Astrocyte of the hippocampus (primary cell): ENCODE data around the gene PEMT.
"Not testable (repeated sequence)": the region's sequence is repeated elsewhere in the genome, so short reads cannot be mapped to it uniquely, and the experiment has no call there.

Source experiments
- DNase-seq: peaks from one replicate; pipeline ENCODE4 v3.0.0; 2011; ENCODE audit warnings: low read depth, low spot score

The PEMT gene

DNA sequence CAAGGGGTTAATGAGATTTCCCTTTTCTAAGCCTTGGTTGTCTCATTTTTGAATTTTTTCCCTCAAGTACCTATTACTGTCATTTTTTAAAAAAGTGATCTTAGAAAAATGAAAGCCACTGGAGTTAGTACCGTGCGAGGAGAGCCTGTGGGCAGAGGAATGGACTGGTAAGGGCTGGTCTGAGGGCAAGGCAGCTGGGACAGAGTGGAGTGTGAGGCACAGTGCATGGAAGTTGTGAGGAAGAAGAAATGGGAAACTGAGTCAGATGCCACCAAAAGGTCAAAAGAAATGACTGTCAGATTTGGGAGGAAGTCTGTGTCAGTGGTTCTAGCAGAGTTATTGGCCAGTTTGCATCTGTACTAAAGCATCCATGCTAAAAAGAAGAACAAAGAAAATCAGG is 103.5 kb downstream of the PEMT start:
- no peak for DNase-seq

DNA sequence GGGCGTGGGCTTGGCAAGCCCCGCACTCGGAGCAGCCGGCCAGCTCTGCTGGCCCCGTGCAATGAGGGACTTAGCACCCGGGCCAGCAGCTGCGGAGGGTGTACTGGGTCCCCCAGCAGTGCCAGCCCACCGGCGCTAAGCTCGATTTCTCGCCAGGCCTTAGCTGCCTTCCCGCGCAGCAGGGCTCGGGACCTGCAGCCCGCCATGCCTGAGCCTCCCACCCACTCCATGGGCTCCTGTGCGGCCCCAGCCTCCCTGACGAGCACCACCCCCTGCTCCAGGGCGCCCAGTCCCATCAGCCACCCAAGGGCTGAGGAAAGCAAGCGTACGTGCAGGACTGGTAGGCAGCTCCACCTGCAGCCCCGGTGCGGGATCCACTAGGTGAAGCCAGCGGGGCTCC is 105.1 kb downstream of the PEMT start:
- DNase-seq: not testable (repeated sequence)

DNA sequence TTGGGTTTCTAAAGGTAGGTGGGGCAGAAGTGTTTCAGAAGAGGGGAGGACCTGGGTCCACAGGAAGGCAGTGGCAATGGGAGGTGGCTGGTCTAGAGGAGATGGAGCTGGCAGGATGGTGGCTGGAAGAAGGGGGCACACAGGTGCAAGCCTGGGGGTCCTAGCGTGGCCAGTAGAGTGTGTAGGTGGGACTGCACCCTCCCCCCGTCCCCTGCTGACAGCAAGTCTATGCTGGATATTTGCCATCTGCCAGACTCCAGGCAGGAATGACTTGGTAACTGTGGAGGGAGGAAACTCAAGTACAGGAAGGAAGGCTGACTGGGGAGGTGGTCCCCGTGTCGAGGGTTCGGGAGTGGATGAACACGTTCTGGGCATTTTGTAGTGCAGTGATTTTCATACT is 106.1 kb downstream of the PEMT start:
- DNase-seq: no peak

DNA sequence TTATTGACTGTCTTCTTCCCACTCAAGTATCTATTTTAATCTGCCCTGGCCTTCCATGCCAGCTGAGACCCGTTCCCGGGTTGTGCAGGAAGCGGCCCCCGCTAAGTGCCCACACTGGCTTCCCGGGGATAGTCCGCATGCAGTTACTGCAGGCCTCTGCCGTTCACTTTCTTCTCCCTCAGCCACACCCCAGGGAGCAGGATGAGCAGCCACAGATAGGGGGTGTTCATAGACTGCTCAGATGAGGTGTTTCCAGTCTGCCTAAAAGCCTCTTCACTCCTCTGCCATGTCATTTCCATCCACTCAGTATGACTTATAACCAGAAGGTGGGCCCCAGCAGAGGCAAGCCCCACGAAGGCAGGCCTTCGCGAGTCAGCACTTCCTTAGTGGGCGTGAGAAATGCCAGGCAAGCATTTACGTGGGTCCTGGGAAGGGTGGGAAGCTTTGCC is 107.0 kb downstream of the PEMT start:
- no peak for DNase-seq

DNA sequence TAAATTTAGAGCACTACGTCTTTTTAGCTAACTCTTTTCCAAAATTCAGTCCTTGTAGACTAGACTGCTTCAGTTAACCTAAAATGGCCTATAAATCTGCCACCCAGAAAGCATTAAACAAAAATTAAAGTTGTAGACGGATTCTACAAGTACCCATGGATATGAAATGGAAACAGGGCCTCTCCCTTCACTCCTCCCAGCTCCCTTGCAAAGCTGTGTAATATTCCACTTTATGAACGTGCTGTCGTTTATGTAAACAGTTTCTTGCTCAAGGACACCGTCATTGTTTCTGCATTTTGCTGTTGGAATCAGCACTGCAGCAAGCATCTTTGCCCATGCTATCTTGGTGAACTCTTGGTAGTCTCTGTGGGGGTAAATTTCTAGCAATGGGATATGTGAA is 109.6 kb downstream of the PEMT start:
- no peak for DNase-seq

DNA sequence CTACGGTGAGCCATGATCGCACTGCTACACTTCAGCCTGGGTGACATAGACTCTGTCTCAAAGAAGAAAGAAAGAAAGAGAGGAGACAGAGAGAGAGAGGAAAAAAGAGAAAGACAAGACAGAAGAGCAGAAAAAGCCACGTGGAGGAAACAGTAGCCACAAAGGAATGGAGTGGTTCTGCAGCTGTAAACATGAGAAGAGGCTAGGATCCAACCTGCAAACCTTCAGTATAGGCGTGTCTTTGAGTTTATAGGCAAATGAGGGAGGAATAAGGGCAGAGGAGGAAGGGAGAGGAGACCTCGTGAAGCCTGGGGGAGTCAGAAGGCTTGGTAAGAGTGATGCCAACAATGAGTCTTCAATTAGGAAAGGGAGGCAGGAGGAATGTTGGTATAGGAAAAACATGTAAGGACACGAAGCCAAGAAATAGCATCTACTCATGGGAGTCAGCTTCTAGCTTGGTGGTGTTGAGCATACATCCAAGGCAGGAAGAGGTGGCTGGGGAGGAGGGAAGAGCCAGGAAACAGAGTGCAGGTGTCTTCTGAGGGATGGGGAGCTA is 110.8 kb downstream of the PEMT start:
- no peak for DNase-seq

DNA sequence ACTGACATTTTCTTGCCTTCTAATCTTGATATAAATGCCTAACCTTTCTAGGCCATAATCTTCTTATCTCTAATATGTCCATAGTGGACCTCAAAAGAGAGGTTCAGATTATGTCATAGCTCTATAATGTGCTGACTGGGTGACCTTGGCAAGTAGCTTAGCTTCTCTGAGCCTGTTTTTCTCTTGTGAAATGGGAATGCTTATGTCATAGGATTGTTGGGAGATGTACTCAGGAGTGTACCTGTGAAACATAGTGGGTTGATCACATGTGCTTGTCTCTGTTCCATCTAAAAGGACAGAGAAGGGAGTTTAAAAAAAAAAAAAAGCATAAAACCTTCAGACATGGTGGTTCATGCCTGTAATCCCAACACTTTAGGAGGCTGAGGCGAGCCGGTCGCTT is 112.3 kb downstream of the PEMT start:
- DNase-seq: no peak

DNA sequence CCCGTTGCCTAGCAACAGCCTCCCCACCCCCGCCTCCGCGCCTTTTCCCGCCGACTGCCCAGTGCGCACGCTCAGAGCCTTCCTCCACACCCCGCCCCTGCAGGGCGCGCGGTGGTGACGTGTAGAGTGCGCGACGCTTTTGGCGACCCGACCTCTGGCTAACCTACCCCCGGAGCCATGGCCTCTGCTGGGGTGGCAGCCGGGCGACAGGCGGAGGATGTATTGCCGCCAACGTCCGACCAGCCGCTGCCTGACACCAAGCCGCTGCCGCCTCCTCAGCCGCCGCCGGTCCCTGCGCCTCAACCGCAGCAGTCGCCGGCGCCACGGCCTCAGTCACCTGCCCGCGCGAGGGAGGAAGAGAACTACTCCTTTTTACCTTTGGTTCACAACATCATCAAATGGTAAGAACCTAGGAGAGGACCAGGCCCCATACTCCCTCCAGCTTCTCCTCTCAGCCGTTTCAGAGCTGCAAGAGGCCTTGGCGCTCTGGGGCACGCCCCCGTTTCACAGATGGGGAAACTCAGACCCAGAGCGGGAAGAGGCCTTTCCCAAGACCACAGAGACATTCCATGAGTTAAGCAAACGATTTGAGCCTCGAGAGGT is 114.5 kb downstream of the PEMT start, which contains the start of gene MED9:
Gene MED9, plus strand, starts transcription at position 136 of the 603 bp plus-strand sequence. Its CDS starts 42 bp downstream, at position 178.
- DNase-seq: peak; percentile 97

DNA sequence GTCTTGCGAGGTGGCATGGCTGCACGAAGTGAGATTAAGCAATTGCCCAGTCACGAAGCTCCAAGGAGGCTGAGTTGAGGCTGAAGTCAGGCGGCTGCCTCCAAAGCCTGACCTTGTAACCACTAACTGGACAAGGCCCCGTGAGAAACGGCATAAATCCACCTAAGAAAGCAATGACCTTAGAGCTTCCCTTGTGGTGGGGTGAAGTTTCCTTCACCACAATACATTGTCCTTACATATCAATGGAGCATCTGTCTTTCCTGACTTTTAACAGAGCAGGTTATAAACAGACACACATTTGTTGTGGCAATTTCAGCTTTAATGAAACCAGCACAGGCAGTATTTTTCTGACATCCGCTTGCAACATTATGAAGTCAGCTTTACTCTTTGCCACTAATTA is 117.2 kb downstream of the PEMT start:
- DNase-seq: no peak

DNA sequence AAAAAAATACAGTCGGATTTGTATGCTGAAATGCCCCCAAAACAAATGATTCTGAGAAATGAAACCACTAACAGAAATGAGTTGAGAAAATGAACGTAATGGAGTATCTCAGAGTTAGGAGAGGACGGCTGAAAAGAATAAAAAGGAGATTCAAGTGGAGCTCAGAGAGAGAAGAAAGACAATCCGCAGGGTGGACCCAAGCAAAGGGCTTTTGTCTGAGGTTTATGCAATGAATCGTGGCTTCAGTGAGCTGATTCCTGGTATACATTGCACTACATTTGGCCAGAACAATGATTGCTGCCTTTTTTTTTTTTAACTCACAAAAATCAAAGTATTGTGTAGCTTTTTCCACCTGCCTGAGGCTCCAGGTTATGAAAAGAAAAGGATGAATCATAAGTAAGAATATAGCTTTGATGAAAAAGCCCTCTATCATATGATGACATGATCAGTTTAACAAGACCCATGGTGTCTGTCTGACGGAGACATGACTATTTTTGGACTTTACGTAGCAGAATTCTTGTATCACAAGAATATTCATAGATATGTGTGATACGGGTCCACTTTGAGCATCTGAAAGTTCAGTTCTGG is 119.1 kb downstream of the PEMT start:
- no peak for DNase-seq

DNA sequence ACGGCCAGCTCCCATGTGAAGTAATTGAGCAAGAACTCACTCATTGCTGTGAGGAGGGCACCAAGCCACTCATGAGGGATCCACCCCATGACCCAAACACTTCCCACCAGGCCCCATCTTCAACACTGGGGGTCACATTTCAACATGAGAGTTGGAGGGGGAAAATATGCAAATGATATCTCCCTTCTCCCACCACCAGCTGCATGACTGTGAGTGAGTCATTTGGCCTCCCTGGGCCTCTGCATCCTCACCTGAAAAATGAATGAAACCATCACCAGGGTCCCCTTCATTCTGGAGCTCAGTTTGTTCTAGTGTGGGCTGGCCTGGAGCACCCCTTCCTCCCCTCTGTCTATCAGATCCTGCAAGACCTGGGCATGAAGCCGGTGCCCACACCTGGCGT is 121.5 kb downstream of the PEMT start:
- no peak for DNase-seq

DNA sequence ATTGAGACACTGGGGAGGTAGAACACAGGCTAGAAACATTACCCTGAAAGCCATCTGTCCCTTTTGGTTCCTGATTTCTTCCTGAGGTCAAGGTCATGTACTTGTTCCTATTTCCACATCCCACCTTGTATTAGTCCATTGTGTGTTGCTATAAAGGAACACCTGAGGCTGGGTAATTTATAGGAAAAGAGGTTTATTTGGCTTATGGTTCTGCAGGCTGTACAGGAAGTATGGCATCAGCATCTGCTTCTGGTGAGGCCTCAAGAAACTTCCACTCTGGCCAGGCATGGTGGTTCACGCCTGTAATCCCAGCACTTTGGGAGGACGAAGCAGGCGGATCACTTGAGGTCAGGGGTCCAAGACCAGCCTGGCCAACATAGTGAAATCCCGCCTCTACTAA is 122.2 kb downstream of the PEMT start:
- DNase-seq: no peak

DNA sequence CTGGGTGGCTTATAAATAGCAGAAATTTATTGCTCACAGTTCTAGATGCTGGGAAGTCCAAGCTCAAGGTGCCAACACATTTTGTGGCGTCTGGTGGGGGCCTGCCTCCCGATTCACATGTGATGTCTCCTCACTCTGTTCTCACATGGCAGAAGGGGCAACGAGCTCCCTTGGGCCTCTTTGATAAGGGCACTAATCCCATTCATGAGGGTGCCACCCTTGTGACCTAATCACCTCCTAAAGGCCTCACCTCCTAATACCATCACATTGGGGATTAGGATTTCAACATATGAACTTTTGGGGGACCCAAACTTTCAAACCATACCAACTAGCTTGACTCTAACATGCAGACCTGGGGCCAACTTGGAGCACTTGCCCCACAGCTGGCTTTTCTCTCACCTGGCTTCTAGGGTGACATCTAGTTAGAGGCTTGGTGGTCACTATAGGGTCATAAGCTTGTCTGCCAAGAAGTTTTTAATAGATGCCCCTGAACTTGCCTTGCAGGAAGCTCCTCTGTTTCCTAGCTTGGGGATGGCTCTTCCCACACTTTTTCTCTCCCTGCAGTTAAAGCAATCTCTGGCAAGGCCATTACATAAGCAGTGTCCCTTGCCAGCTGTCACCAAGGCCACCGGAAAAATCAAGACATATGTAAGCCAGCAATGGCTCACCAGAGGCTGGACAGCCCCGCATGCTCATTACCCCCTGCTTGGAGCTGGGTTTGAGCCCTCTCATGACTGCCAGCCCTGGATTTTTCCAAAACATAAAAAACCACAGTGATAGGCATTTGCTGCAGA is 123.1 kb downstream of the PEMT start:
- no peak for DNase-seq

DNA sequence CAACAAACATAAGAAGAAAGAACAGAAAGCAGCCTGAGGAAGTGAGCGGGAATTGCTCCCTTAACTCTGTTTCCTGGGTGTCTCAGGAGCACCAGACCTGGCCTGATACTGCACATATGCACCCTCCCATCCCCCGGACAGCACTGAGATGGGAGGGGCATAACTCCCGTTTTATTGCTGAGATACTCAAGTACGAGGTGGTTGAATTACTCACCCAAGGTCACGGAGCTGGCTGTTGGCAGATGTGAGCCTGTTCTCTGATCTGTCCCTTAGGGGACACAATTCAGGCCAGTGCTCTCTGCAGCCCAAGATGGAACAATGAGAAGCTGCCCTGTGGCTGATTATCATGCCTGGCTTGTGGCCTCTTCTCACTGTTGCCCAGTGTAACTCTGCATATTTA is 123.8 kb downstream of the PEMT start:
- no peak for DNase-seq

DNA sequence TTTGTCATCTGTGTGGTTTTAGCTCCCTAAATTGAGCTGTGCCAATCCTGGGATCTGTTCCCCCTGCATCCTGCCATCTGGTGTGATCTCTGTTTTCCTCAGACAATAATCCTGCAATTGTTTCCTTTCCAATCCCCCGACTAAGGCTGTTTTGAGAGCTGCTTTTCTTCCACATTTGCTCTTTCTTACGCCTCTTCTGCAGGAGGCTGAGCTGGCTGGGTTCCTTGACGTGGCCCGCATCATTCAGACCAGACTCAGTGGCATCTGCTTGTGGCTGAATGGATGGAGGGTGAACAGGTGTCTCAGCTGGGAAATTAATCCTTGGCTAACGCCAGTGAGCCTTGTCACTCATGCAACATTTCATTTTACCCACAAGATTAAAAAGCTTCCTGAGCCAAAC is 124.5 kb downstream of the PEMT start:
- DNase-seq: no peak

DNA sequence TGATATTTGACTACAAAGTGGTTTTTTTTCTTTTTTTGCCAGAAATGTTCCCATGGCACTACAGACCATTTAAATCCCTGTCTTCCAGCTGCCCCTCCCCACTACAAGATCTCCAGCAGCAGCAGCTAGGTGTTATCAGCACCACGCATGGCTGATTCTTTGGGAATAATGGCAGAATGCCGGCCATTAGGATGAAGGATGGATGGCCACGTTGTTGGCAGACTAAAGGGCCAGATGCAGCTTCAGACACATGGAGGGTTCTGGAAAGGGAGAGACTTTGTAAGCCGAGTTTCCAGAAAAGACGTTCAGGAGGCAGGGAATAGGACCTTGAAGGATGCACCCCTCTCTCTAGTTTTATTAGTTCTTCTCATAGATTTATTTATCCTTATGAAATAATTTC is 125.0 kb downstream of the PEMT start:
- no peak for DNase-seq

DNA sequence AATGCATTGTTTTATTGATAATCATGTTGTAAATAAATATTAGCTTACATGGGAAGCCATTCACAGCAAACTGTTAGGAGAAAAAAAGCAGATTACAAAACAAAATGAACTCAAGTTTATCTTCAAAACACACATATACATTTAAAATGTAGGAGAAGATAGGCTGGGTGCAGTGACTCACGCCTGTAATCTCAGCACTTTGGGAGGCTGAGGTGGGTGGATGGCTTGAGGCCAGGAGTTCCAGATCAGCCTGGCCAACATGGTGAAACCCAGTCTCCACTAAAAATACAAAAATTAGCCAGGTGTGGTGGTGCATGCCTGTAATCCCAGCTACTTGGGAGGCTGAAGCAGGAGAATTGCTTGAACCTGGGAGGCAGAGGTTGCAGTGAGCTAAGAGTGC is 125.6 kb downstream of the PEMT start:
- not testable (repeated sequence) for DNase-seq

DNA sequence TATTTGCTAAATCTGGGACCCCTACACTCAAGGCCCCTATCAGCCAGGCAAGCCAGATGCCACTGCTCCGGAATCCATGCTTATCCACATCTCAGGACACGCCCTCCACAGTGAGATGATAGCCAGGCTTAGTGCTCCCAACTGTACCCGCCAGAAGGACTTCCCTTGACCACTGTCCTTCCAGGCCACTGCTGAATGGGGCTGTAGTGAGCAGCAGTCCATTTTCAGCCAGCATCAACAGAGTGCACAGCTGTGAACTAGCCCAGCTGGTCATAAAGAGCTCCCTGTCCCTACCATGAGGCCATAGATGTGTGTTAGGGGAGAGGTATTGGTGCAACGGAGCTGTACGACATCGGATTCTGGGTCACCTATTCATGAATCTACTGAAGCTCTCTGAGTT is 127.7 kb downstream of the PEMT start:
- DNase-seq: no peak

DNA sequence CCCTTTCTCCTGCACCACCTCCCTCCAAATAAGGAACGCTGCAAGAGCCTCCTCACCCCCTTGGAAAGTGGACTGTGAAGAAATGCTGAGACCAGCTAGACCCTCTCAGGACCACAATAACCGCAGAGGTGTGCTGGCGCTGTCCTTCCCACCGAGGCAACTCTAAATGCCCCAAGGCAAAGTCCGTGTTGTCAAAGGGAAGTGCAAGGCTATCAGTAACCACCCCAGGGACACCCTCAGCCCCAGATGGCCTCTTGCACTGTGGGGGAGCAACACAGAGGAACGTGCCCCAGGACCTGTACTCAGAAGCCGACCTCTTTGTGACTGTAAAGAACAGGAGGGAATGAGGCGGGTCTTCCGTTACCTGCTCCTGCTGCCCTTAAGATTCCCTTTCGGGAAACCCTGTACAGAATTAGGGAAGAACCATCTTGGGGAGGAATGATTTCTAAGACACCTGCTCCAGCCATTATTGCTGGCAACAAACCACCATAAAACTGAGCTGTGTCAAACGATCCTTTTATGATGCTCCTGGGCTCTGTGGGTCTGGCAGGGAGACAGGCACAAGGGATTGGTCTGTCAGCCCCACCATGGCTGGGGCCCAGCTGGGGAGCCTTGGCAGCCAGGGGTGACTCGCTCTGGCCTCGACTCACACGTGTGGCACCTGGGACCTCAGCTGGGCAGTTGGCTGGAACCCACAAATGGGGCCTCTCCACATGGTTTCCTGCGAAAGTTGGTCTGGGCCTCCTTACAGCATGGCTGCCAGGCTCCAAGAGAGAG is 129.3 kb downstream of the PEMT start:
- DNase-seq: no peak

DNA sequence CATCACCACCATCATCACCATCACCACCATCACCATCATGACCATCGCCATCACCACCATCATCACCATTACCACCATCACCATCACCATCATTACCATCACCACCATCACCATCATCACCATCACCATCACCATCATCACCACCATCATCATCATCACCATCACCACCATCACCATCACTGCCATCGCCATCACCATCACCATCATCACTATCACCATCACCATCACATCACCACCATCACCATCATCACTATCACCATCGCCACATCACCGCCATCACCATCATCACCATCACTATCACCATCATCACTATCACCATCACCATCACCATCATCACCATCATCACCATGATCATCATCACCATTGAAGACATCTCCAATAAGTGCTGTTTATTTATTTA is 131.5 kb downstream of the PEMT start:
- no peak for DNase-seq

DNA sequence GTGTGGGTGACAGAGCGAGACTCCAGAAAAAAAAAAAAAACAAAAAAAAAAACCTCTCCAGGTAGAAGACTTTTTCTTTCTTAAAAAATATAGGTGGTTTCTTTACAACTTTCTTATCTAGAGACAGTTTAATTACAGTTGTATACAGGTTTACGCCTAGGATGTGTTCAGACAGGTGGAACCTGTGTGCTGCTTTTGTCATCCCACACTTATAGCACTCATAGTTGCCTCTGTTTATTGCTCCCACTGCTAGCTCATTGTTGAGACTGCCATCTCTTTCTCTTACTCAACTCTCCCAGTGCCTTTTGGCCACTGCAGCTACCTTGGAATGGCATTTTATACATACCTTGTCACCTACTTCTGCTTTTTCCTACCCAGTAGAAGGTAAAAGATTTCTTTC is 133.8 kb downstream of the PEMT start:
- DNase-seq: no peak

DNA sequence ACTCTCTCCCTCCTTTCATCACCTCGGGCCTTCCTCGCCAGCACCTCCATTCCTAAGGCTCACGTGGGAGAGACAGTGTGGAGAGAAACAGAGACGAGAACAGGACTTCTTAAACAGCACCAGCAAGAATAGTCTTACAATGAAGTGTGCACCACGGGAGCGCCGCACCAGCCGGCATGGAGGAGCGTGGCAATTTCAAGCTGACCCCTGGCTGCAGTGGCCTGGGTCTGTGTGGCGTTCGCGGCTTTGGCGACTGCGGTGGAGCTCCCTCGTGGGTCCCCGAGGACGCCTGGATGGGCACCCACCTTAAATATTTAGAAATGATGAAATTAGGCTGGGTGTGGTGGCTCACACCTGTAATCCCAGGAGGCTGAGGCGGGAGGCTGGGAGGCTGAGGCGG is 135.3 kb downstream of the PEMT start:
- no peak for DNase-seq
